ENCODE data around the gene PPOX.

- TF ChIP-seq CTCF (IDR thresholded peaks at IDR 0.05) (no peak), ZFX (IDR thresholded peaks at IDR 0.05; ENCODE audit: borderline replicate concordance) (no peak)
Measured at GRCh38 chr1:161166669-161167548, 683 bp downstream of the PPOX start.
